HCT116 (cell line): ENCODE data around the gene HEPACAM. TPM values are rescaled to one million over a fixed set of nuclear protein-coding genes. Genes with fewer than 3 reads are reported as not detected.

ENCODE experiments used
- ATAC-seq: fragments of 200-7000 bp; cut with Tn5 transposase; 2 replicates; pipeline ENCODE4 v1.9.1; 2020; ENCODE audit warnings: mild to moderate bottlenecking, moderate library complexity
- BruUV-seq: library from RNA; stranded (reverse); fragments of 400-500 nt; replicated peaks from 2 replicates; lab custom pipeline; 2021; lab: Mats Ljungman, UMichigan
- CTCF ChIA-PET: fragments of 300-600 bp; sonication (Branson Sonifier 250); formaldehyde crosslinking; loops from one replicate; lab custom pipeline; 2021; ENCODE audit warnings: antibody characterized with exemption; lab: Charles Lee
- POLR2A ChIA-PET: fragments of 300-600, 350-600 bp; sonication (Branson Sonifier 250); formaldehyde crosslinking; loops from one replicate; lab custom pipeline; 2021; ENCODE audit warnings: antibody characterized with exemption; lab: Charles Lee
- RAD21 ChIA-PET, 2 experiments: fragments of 300-600 bp; sonication (Branson Sonifier 250); formaldehyde crosslinking; loops; one replicate each; lab custom pipeline; 2023; ENCODE audit warnings: low total read pairs in 2 of 2; ENCODE audit not compliant: uncharacterized antibody in 2 of 2, unreplicated experiment in 2 of 2, low non-redundant PET in 1 of 2; lab: Charles Lee
- DNase-seq: peaks from one replicate; pipeline ENCODE4 v3.0.0-alpha.2; 2010; ENCODE audit warnings: low read depth, low spot score
- H2AFZ ChIP-seq: fragments of 200-600 bp; shearing (Covaris generic), sonication (generic); 2 replicates; pipeline ENCODE4 v1.6.1; 2017; ENCODE audit warnings: low read depth, mixed run types, mixed read lengths, antibody characterized with exemption, low read length; ENCODE audit not compliant: poor library complexity, severe bottlenecking
- H3K27ac ChIP-seq: 2 replicates; pipeline ENCODE4 v1.5.1; 2012; ENCODE audit warnings: low read depth, low read length
- H3K27me3 ChIP-seq: fragments of 200-600 bp; sonication (generic); 2 replicates; pipeline ENCODE4 v1.6.1; 2016; ENCODE audit warnings: mixed run types, low read length, mixed read lengths; ENCODE audit not compliant: insufficient read depth
- H3K36me3 ChIP-seq, 2 experiments: fragments of 200-500 bp in 1 of 2; fragments of 200-600 bp in 1 of 2; sonication (Bioruptor generic) in 1 of 2; sonication (generic) in 1 of 2; 2 replicates each; pipeline versions ENCODE4 v1.5.1 to v1.6.1; 2014 to 2016; ENCODE audit warnings: low read length in 2 of 2, inconsistent platforms in 1 of 2, mixed read lengths in 1 of 2, mixed run types in 1 of 2; ENCODE audit not compliant: insufficient read depth in 2 of 2, control insufficient read depth in 1 of 2
- H3K4me1 ChIP-seq, 2 experiments: fragments of 200-600 bp in 1 of 2; sonication (generic) in 1 of 2; 2 replicates each; pipeline versions ENCODE4 v1.5.1 to v1.6.1; 2012 to 2017; ENCODE audit warnings: low read length in 2 of 2, inconsistent platforms in 1 of 2, mild to moderate bottlenecking in 1 of 2, mixed read lengths in 1 of 2, mixed run types in 1 of 2, moderate library complexity in 1 of 2; ENCODE audit not compliant: insufficient read depth in 2 of 2, control insufficient read depth in 1 of 2
- H3K4me2 ChIP-seq: fragments of 200-600 bp; sonication (generic); 2 replicates; pipeline ENCODE4 v1.6.1; 2017; ENCODE audit warnings: mixed run types, low read length, mixed read lengths
- H3K4me3 ChIP-seq, 2 experiments: fragments of 200-600 bp in 1 of 2; sonication (generic) in 1 of 2; replicated peaks in 1 of 2; 2 replicates each; pipeline ENCODE4 v1.5.1; 2011 to 2016; ENCODE audit warnings: low read length in 2 of 2, control low read depth in 1 of 2, low read depth in 1 of 2, mild to moderate bottlenecking in 1 of 2, mixed read lengths in 1 of 2, mixed run types in 1 of 2
- H3K79me2 ChIP-seq: fragments of 200-600 bp; sonication (generic); 2 replicates; pipeline ENCODE4 v1.6.1; 2017; ENCODE audit warnings: mild to moderate bottlenecking, mixed run types, low read length, moderate library complexity, mixed read lengths; ENCODE audit not compliant: insufficient read depth
- H3K9ac ChIP-seq: fragments of 200-600 bp; sonication (generic); 2 replicates; pipeline ENCODE4 v1.6.1; 2016; ENCODE audit warnings: low read length, mixed read lengths
- H3K9me2 ChIP-seq: fragments of 200-600 bp; sonication (generic), shearing (Covaris generic); 2 replicates; pipeline ENCODE4 v1.6.1; 2017; ENCODE audit warnings: mixed run types, mild to moderate bottlenecking, moderate library complexity; ENCODE audit not compliant: insufficient read depth
- H3K9me3 ChIP-seq, 2 experiments: fragments of 200-500 bp in 1 of 2; fragments of 200-600 bp in 1 of 2; sonication (Bioruptor generic) in 1 of 2; sonication (generic) in 1 of 2; 2 replicates each; pipeline ENCODE4 v1.6.1; 2014 to 2017; ENCODE audit warnings: low read length in 2 of 2, mixed read lengths in 2 of 2, inconsistent platforms in 1 of 2, low read depth in 1 of 2, mild to moderate bottlenecking in 1 of 2, mixed run types in 1 of 2, moderate library complexity in 1 of 2; ENCODE audit not compliant: control insufficient read depth in 1 of 2, insufficient read depth in 1 of 2
- H4K20me1 ChIP-seq: fragments of 200-600 bp; sonication (generic), shearing (Covaris generic); 2 replicates; pipeline ENCODE4 v1.6.1; 2017; ENCODE audit warnings: mixed run types, mild to moderate bottlenecking, moderate library complexity; ENCODE audit not compliant: insufficient read depth
- CBX3 ChIP-seq: IDR thresholded peaks from 2 replicates; pipeline ENCODE4 v1.6.1; 2012; ENCODE audit warnings: low read depth
- EZH2 ChIP-seq: fragments of 200-600 bp; sonication (generic); IDR thresholded peaks from 2 replicates; pipeline ENCODE4 v1.6.1; 2017; ENCODE audit warnings: antibody characterized with exemption, mixed run types
- EZH2phosphoT487 ChIP-seq: fragments of 200-600 bp; IDR thresholded peaks from 2 replicates; pipeline ENCODE4 v1.6.1; 2018; ENCODE audit warnings: antibody characterized with exemption, borderline replicate concordance
- POLR2A ChIP-seq: IDR thresholded peaks from 2 replicates; pipeline ENCODE4 v1.7.0; 2011; ENCODE audit warnings: borderline replicate concordance; ENCODE audit not compliant: insufficient read depth, insufficient read length; ENCODE audit errors: extremely low read depth
- SIN3A ChIP-seq: IDR thresholded peaks from 2 replicates; pipeline ENCODE4 v1.6.1; 2012; ENCODE audit warnings: low read depth
- TCF7L2 ChIP-seq: IDR thresholded peaks from 2 replicates; pipeline ENCODE4 v1.7.0; 2011; ENCODE audit warnings: borderline replicate concordance, inconsistent platforms; ENCODE audit not compliant: insufficient read depth, insufficient read length; ENCODE audit errors: extremely low read depth
- ZFX ChIP-seq: fragments of 450-650 bp; IDR thresholded peaks from 2 replicates; pipeline ENCODE4 v1.6.1; 2017
- intact Hi-C: fragments of 100-400 bp; cut with micrococcal nuclease; formaldehyde crosslinking; loops from 2 replicates; pipeline ENCODE4 v1.10.0; 2022
- total RNA-seq: library from RNA; stranded (reverse); gene quantifications from one replicate; pipeline ENCODE4 v1.2.1, GENCODE V29; 2021; ENCODE audit not compliant: unreplicated experiment
- TF ChIP-seq, protein P1 (sequence below): IDR thresholded peaks from 2 replicates; pipeline ENCODE4 v1.6.1; 2012
- TF ChIP-seq, protein P2 (sequence below): IDR thresholded peaks from 2 replicates; pipeline ENCODE4 v1.6.1; 2011; ENCODE audit warnings: mild to moderate bottlenecking, low read length, moderate library complexity; ENCODE audit not compliant: insufficient replicate concordance; ENCODE audit errors: extremely low read depth
- TF ChIP-seq, protein P3 (sequence below): IDR thresholded peaks from 2 replicates; pipeline ENCODE4 v1.6.1; 2012; ENCODE audit warnings: low read depth
- TF ChIP-seq, protein P4 (sequence below), 3 experiments: fragments of 200-600 bp in 1 of 3; sonication (generic) in 1 of 3; IDR thresholded peaks in 2 of 3; conservative IDR thresholded peaks in 1 of 3; 2 replicates each; pipeline ENCODE4 v1.5.1; 2012 to 2017; ENCODE audit warnings: low read depth in 2 of 3, low read length in 2 of 3, antibody characterized with exemption in 1 of 3, borderline replicate concordance in 1 of 3, control low read depth in 1 of 3, mild to moderate bottlenecking in 1 of 3, mixed read lengths in 1 of 3, mixed run types in 1 of 3, moderate library complexity in 1 of 3; ENCODE audit not compliant: insufficient read depth in 1 of 3

The HEPACAM gene
- total RNA-seq, 1 experiment from 2014 or later, result not detected

DNA sequence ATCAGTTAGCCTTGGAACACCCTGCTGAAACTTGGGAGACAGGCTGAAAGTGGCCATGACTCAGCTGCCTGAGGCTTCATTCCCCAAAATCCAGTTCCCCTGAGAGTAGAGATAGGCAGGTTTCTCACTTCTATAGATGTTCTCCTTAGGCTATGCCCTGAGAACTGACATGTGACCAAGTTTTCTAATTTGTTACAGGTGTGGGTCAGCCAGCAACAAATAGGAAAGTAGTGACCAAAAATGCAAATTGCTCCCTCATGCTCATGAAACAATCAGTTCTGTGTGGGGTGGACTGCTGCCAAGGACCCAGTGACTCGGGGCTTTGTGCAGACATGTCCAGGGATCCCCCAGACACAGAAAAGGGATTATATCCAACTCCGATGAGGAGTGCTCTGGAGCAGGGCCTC is 10.9 kb upstream of the HEPACAM start:
- H4K20me1 ChIP-seq, result no peaks in the 10 kb centered on the region
- H3K4me2 ChIP-seq, result no peak overlapping the region
- ChIA-PET POLR2A (no interaction called here), RAD21 (no interaction called here), CTCF (no interaction called here)
- no TSS peak for BruUV-seq
- H3K36me3 ChIP-seq, result no peaks in the 10 kb centered on the region
- H3K27me3 ChIP-seq, result no peaks in the 10 kb centered on the region
- no peak overlapping the region for H3K9ac ChIP-seq
- no peaks in the 10 kb centered on the region for H3K9me2 ChIP-seq
- no peak overlapping the region for H3K27ac ChIP-seq
- no peaks in the 10 kb centered on the region for H3K9me3 ChIP-seq
- ATAC-seq (no peak), DNase-seq (no peak)
- H3K79me2 ChIP-seq, result no peaks in the 10 kb centered on the region
- no peak overlapping the region for H3K4me3 ChIP-seq
- TF ChIP-seq EZH2 (no peak), POLR2A (no peak), CBX3 (no peak), SIN3A (no peak), EZH2phosphoT487 (no peak), ZFX (no peak), TCF7L2 (no peak)
- TF ChIP-seq, protein P1, sequence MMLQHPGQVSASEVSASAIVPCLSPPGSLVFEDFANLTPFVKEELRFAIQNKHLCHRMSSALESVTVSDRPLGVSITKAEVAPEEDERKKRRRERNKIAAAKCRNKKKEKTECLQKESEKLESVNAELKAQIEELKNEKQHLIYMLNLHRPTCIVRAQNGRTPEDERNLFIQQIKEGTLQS, result no peak
- TF ChIP-seq, protein P2, sequence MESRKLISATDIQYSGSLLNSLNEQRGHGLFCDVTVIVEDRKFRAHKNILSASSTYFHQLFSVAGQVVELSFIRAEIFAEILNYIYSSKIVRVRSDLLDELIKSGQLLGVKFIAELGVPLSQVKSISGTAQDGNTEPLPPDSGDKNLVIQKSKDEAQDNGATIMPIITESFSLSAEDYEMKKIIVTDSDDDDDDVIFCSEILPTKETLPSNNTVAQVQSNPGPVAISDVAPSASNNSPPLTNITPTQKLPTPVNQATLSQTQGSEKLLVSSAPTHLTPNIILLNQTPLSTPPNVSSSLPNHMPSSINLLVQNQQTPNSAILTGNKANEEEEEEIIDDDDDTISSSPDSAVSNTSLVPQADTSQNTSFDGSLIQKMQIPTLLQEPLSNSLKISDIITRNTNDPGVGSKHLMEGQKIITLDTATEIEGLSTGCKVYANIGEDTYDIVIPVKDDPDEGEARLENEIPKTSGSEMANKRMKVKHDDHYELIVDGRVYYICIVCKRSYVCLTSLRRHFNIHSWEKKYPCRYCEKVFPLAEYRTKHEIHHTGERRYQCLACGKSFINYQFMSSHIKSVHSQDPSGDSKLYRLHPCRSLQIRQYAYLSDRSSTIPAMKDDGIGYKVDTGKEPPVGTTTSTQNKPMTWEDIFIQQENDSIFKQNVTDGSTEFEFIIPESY, result no peak
- TF ChIP-seq, protein P3, sequence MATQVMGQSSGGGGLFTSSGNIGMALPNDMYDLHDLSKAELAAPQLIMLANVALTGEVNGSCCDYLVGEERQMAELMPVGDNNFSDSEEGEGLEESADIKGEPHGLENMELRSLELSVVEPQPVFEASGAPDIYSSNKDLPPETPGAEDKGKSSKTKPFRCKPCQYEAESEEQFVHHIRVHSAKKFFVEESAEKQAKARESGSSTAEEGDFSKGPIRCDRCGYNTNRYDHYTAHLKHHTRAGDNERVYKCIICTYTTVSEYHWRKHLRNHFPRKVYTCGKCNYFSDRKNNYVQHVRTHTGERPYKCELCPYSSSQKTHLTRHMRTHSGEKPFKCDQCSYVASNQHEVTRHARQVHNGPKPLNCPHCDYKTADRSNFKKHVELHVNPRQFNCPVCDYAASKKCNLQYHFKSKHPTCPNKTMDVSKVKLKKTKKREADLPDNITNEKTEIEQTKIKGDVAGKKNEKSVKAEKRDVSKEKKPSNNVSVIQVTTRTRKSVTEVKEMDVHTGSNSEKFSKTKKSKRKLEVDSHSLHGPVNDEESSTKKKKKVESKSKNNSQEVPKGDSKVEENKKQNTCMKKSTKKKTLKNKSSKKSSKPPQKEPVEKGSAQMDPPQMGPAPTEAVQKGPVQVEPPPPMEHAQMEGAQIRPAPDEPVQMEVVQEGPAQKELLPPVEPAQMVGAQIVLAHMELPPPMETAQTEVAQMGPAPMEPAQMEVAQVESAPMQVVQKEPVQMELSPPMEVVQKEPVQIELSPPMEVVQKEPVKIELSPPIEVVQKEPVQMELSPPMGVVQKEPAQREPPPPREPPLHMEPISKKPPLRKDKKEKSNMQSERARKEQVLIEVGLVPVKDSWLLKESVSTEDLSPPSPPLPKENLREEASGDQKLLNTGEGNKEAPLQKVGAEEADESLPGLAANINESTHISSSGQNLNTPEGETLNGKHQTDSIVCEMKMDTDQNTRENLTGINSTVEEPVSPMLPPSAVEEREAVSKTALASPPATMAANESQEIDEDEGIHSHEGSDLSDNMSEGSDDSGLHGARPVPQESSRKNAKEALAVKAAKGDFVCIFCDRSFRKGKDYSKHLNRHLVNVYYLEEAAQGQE, result no peak
- TF ChIP-seq, protein P4, sequence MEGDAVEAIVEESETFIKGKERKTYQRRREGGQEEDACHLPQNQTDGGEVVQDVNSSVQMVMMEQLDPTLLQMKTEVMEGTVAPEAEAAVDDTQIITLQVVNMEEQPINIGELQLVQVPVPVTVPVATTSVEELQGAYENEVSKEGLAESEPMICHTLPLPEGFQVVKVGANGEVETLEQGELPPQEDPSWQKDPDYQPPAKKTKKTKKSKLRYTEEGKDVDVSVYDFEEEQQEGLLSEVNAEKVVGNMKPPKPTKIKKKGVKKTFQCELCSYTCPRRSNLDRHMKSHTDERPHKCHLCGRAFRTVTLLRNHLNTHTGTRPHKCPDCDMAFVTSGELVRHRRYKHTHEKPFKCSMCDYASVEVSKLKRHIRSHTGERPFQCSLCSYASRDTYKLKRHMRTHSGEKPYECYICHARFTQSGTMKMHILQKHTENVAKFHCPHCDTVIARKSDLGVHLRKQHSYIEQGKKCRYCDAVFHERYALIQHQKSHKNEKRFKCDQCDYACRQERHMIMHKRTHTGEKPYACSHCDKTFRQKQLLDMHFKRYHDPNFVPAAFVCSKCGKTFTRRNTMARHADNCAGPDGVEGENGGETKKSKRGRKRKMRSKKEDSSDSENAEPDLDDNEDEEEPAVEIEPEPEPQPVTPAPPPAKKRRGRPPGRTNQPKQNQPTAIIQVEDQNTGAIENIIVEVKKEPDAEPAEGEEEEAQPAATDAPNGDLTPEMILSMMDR (IDR thresholded peaks at IDR 0.05 in 2 of 3, conservative IDR thresholded peaks at IDR 0.05 in 1 of 3; ENCODE audit: borderline replicate concordance in 1 of 3, insufficient read depth in 1 of 3, low read depth in 2 of 3, low read length in 2 of 3), result no peak
- no peak overlapping the region for H2AFZ ChIP-seq
- intact Hi-C loops, result no loop called here
- peaks cover 0 to 6% of the 10 kb centered on the region in 2 experiments; a peak in 1 of 4 replicates for H3K4me1 ChIP-seq
